Endothelial cell (in vitro differentiated cells): ENCODE data around the gene SLC37A1. TPM values are rescaled to one million over a fixed set of nuclear protein-coding genes. Genes with fewer than 3 reads are reported as not detected.

Source experiments
- DNase-seq: peaks from one replicate; pipeline ENCODE4 v3.0.0; 2021; ENCODE audit warnings: low spot score
- H3K27ac Mint-ChIP-seq: one replicate; pipeline ENCODE4 v1.8.0; 2021; ENCODE audit warnings: mixed read lengths, inconsistent platforms; ENCODE audit not compliant: unreplicated experiment
- H3K27me3 Mint-ChIP-seq: one replicate; pipeline ENCODE4 v1.8.0; 2021; ENCODE audit warnings: mild to moderate bottlenecking, moderate library complexity, mixed read lengths, inconsistent platforms; ENCODE audit not compliant: unreplicated experiment
- H3K36me3 Mint-ChIP-seq: one replicate; pipeline ENCODE4 v1.8.0; 2021; ENCODE audit warnings: mild to moderate bottlenecking, low read depth, mixed read lengths, inconsistent platforms; ENCODE audit not compliant: unreplicated experiment
- H3K4me1 Mint-ChIP-seq: one replicate; pipeline ENCODE4 v1.8.0; 2021; ENCODE audit warnings: mild to moderate bottlenecking, mixed read lengths, inconsistent platforms; ENCODE audit not compliant: unreplicated experiment
- H3K4me3 Mint-ChIP-seq: one replicate; pipeline ENCODE4 v1.8.0; 2021; ENCODE audit warnings: mild to moderate bottlenecking, mixed read lengths, inconsistent platforms; ENCODE audit not compliant: unreplicated experiment
- H3K9me3 Mint-ChIP-seq: one replicate; pipeline ENCODE4 v1.8.0; 2021; ENCODE audit warnings: mixed read lengths, inconsistent platforms; ENCODE audit not compliant: unreplicated experiment
- CTCF ChIP-seq: fragments of 200-600 bp; sonication (generic); IDR thresholded peaks from one replicate; pipeline ENCODE4 v1.5.0; 2021; ENCODE audit warnings: antibody characterized with exemption; ENCODE audit not compliant: unreplicated experiment
- total RNA-seq: library from RNA; stranded (reverse); fragmentation: NEBNext Ultra II Directional; extraction: Animal tissue kit (Norgen Biotek cat#: 25700); gene quantifications from one replicate; pipeline ENCODE4 v1.2.1, GENCODE V29; 2021; ENCODE audit not compliant: unreplicated experiment

Gene SLC37A1
- total RNA-seq, 1 donor from 2014 or later, result 12.3 TPM

DNA sequence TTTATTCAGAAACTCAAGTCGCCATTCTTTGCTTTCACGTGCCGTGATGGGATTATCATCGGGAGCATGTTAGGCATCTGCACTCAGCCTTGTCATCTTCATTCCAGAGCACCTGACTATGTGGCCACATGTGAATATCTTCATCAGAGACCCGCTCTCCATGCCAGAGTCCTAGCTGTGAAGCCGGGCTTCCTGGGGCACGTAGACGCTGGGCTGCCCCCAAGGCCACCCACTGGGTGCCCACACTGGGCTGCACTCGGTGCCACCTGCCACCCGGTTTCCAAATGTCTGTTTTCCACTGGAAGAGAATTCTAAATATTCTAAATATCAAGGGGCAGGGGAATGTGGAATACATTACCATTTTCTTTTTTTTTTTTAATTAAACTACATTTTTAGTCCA lies 43.8 kb downstream of the SLC37A1 start:
- H3K9me3 Mint-ChIP-seq, result no peaks in the 10 kb centered on the region
- H3K4me3 Mint-ChIP-seq, result no peak overlapping the region
- no peak for TF ChIP-seq CTCF
- peaks cover 3% of the 10 kb centered on the region for H3K27me3 Mint-ChIP-seq
- H3K27ac Mint-ChIP-seq, result no peak overlapping the region
- peaks cover 4% of the 10 kb centered on the region for H3K4me1 Mint-ChIP-seq
- DNase-seq, result no peak
- H3K36me3 Mint-ChIP-seq, result peaks cover 12% of the 10 kb centered on the region

- no peak overlapping the region for H3K27ac Mint-ChIP-seq
- no peaks in the 10 kb centered on the region for H3K9me3 Mint-ChIP-seq
- H3K4me3 Mint-ChIP-seq, result no peak overlapping the region
- TF ChIP-seq CTCF, result no peak
- peaks cover 15% of the 10 kb centered on the region for H3K36me3 Mint-ChIP-seq
- DNase-seq, result no peak
- peaks cover 4% of the 10 kb centered on the region for H3K4me1 Mint-ChIP-seq
- H3K27me3 Mint-ChIP-seq, result peaks cover 5% of the 10 kb centered on the region
Observed at GRCh38 chr21:42558368-42558767, 44.7 kb downstream of the SLC37A1 start.

DNA sequence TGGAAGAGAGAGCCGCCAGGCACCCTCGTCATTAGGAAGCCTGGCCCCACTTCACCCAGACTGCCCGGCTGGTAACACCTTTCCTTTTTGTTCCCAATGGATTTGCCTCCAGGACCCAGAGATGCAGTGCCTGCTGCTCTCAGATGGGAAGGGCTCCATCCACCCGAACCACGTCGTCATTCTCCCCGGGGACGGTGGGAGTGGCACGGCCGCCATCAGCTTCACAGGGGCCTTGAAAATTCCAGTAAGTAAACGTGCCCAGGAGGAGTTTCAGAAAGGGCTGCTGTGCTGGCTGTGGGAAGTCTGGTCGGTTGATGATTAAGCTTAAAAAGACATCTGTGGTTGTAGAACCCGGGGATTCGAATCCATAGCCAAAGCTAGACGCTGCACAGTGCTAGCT lies 45.2 kb downstream of the SLC37A1 start:
- H3K36me3 Mint-ChIP-seq, result peaks cover 18% of the 10 kb centered on the region
- H3K9me3 Mint-ChIP-seq, result no peaks in the 10 kb centered on the region
- no peak overlapping the region for H3K4me3 Mint-ChIP-seq
- H3K27me3 Mint-ChIP-seq, result peaks cover 5% of the 10 kb centered on the region
- DNase-seq, result no peak
- H3K4me1 Mint-ChIP-seq, result no peaks in the 10 kb centered on the region
- H3K27ac Mint-ChIP-seq, result no peak overlapping the region
- TF ChIP-seq CTCF, result no peak

DNA sequence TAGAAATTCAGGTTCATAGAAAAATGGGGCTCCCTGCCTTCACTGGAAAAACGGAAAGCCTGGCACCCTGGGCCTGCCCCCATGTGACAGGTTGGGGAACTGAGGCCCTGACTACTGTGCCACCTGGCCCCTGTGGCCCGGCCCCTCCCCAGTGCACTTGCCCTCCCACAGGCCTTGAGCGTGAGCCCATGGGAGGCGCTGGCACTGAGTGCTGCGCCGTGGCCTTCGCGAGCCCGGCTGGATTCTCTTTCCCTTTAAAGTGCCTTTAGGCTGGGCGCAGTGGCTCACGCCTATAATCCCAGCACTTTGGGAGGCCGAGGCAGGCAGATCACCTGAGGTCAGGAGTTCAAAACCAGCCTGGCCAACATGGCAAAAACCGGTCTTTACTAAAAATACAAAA lies 45.7 kb downstream of the SLC37A1 start:
- no peak overlapping the region for H3K27ac Mint-ChIP-seq
- TF ChIP-seq CTCF, result no peak
- peaks cover 5% of the 10 kb centered on the region for H3K27me3 Mint-ChIP-seq
- H3K9me3 Mint-ChIP-seq, result no peaks in the 10 kb centered on the region
- DNase-seq, result no peak
- no peak overlapping the region for H3K4me3 Mint-ChIP-seq
- H3K36me3 Mint-ChIP-seq, result peaks cover 18% of the 10 kb centered on the region
- no peaks in the 10 kb centered on the region for H3K4me1 Mint-ChIP-seq

GRCh38 chr21:42560517-42561179 lies 47.0 kb downstream of the SLC37A1 start:
- no peak for TF ChIP-seq CTCF
- Mint-ChIP-seq H3K4me3 (no peak overlapping the region), H3K27ac (no peak overlapping the region), H3K4me1 (peaks cover under 1% of the 10 kb centered on the region), H3K27me3 (peaks cover 6% of the 10 kb centered on the region), H3K36me3 (peaks cover 21% of the 10 kb centered on the region), H3K9me3 (no peaks in the 10 kb centered on the region)
- no peak for DNase-seq
